GM19035 (cell line): ENCODE results near the gene KCNQ5.
"Not testable (repeated sequence)": the region's sequence is repeated elsewhere in the genome, so short reads cannot be mapped to it uniquely, and the experiment has no call there.

Experiments used
- ATAC-seq: cut with Tn5 transposase; IDR thresholded peaks from one replicate; pipeline ENCODE4 v1.9.1; 2021; ENCODE audit not compliant: unreplicated experiment

Gene KCNQ5

DNA sequence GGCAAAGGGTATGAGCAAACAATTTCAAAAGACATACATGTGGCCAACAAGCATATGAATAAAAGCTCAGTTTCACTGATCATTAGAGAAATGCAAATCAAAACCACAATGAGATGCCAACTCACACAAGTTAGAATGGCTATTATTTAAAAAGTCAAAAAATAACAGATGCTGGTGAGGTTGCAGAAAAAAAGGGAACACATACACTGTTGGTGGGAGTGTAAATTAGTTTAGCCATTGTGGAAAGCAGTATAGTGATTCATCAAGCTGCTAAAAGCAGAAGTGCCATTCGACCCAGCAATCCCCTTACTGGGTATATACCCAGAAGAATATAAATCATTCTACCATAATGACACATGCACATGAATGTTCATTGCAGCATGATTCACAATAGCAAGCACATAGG, 610.1 kb downstream of the KCNQ5 start:
- ATAC-seq: no peak

DNA sequence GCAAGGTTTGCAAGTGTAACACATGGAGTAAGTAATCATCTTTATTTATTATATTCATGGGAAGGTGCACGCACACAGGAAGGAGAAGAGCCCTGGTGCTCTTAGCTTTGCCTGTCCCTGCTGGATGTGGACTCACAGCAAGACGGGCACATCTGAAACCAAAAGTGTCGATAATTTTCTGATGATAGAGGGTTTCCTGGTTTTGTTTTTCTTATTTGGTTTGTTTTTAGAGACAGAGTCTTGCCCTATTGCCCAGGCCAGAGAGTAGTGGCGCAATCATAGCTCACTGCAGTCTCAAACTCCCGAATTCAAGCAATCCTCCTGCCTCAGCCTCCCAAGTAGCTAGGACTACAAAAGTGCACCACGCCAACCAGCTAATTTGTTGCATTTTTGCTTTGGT, 611.2 kb downstream of the KCNQ5 start:
- no peak for ATAC-seq

DNA sequence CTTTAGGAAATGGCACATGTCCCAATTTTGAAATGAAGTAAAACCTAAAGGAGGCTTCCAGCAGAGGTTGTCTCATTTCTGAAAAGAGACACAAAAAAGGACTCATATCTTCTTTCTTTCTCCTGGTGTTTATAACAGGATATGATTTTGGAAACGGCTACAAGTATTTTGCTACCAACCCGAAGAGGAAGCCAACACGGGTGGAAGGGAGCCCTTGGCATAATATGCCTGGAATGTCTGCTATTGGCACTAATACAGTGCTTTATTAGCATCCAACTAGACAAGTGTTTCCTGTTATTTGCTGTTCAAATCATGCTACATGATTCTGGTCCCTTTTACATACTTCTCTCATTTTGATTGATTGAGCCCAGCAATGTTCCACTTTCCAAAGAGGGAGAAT, 612.1 kb downstream of the KCNQ5 start:
- ATAC-seq: not testable (repeated sequence)

DNA sequence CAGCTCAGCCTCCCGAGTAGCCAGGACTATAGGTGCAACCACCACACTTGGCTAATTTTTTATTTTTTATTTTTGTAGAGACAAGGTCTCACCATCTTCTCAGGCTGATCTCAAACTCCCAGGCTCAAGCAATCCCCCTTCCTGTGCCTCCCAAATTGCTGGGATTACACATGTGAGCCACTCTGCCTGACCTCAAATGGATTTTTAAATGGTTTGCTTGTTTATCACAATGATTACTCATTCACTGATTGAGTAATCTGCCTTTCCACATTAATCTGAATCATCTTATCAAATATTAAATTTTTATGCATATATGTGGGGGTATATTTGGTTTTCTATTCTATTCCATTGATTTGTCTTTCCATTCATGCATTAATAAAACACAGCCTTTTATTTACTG, 612.9 kb downstream of the KCNQ5 start:
- no peak for ATAC-seq

DNA sequence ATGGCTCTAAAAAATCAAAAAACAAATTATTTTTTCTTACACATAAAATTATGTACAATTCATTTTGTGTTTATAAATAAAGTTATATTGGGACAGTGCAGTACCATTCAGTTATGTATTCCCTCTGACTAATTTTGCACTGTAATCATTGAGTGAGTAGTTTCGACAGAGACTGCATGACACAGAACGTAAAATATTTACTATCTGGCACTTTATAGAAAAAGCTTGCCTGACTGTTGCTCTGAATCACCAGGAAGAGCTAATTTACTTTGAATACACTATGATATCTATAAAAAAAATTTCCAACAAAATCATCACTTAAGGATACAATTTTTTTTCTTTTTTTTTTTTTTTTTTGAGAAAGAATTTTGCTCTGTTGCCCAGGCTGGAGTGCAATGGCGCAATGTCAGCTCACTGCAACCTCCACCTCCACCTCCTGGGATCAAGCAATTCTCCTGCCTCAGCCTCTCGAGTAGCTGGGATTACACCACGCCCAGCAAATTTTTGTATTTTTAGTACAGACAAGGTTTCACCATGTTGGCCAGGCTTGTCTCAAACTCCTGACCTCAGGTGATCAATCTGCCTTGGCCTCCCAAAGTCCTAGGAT, 614.4 kb downstream of the KCNQ5 start:
- ATAC-seq: no peak

DNA sequence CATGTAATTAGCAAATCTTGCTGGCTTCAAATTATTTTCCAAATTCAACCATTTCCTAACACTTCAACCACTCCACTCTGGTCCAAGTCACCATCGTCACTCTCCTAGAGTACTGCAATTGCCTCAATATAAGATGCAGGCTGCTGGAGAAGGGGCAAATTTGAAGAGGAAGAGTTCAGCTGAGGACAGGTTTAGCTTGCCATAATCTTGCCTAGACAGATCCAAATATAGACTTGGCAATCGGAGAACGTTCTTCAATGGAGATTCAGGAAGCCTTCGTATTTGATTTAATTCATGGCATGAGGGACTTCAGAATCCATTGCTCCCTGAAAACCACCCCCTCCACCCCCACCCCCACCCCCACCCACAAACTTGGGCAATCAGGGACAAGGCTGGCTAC, 618.9 kb downstream of the KCNQ5 start:
- no peak for ATAC-seq

DNA sequence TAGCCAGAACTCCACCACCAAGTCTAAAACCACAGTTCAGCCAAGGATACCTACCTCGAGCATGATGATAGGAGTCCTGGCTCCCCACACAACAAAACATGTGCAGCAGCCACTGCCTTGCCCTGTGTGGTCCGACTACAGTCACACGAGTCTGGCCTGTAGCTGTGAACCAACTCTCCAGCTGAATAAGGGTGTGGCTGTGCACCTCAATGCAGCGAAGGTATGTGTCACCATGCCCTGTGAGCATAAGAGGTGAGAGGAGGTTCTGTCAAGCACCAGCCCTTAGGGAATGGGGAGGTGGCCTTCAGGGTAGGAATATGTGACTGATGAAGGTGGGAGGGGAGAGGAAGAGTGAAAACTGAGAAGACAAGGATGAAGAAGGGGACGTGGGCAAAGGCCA, 620.1 kb downstream of the KCNQ5 start:
- no peak for ATAC-seq
